HG02588 (cell line): Measurements from ENCODE around the gene CCDC80.
A peak's percentile ranks its signal among the peaks of the same experiment; 100 is the strongest.

Experiments
- ATAC-seq: cut with Tn5 transposase; IDR thresholded peaks from one replicate; pipeline ENCODE4 v1.9.1; 2021; ENCODE audit warnings: mild to moderate bottlenecking, moderate library complexity; ENCODE audit not compliant: unreplicated experiment

The CCDC80 gene, protein sequence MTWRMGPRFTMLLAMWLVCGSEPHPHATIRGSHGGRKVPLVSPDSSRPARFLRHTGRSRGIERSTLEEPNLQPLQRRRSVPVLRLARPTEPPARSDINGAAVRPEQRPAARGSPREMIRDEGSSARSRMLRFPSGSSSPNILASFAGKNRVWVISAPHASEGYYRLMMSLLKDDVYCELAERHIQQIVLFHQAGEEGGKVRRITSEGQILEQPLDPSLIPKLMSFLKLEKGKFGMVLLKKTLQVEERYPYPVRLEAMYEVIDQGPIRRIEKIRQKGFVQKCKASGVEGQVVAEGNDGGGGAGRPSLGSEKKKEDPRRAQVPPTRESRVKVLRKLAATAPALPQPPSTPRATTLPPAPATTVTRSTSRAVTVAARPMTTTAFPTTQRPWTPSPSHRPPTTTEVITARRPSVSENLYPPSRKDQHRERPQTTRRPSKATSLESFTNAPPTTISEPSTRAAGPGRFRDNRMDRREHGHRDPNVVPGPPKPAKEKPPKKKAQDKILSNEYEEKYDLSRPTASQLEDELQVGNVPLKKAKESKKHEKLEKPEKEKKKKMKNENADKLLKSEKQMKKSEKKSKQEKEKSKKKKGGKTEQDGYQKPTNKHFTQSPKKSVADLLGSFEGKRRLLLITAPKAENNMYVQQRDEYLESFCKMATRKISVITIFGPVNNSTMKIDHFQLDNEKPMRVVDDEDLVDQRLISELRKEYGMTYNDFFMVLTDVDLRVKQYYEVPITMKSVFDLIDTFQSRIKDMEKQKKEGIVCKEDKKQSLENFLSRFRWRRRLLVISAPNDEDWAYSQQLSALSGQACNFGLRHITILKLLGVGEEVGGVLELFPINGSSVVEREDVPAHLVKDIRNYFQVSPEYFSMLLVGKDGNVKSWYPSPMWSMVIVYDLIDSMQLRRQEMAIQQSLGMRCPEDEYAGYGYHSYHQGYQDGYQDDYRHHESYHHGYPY

DNA sequence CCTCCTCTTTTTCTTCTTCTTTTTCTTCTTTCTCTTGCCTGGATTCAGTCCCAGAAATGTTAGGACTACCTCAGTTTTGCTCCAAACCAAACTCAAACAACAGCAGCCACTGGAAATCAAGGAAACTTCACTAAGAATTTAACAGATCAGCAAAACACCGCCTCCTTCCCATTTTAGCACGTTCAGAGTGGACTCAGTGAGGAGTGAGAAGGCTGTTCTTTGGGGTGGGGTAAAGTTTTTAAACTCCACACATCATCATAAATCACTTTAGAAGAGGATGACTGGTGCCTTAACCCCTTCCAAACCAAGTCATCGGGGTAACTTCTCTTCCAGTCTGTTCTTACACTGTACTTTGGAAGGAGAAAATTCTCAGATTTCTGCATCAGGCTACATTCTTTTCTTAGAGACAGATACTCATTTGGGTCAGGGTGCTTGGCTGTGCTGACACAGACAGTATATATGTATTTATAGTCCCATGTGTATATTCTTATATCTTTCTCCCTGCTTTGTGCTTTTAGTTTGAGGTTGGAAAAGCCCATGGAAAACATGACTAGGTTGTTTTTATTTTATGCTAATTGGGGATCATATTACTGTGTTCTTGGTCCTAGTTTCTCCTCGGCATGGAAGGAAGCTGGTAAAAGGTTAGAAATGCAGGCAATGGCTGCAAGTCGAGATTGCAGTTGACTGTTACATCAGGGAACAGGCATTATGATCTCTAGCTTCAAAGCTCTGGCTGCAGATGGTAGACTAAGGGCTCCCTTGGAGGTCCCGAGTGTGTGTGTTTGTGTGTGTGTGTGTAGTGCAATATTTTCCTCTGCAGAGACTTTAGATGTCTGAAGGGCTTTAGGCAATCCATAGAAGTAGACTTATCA, at the start of gene CCDC80:
Gene CCDC80 (minus strand): TSS at position 214 of the 872 bp plus-strand sequence. CDS start 1,238 bp downstream, outside the sequence.
- ATAC-seq, result no peak

- ATAC-seq, result no peak
These were observed 49.0 kb upstream of the CCDC80 start for GRCh38 chr3:112689989-112690388.

GRCh38 chr3:112689385-112689784, 48.4 kb upstream of the CCDC80 start:
- ATAC-seq, result no peak

DNA sequence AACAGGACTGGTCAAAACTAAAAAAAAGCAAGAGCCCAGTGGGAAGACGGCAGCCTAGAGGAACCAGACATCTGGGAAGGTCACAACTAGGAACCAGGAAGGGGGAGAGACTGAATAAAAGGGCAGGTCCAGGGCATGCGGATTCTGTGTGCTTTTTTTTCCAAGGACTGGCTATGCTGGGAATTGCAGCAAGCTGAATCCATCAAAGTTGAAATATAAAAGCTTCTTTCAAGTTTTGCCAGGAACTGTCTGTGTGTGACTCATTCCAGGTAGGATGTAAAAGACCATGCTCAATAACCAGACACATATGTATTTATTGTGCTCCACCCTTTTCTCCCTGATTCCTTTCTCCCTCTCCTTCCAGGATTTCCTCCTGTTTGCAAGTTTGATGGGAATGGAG, 47.9 kb upstream of the CCDC80 start:
- no peak for ATAC-seq

GRCh38 chr3:112688085-112688769, 47.3 kb upstream of the CCDC80 start:
- ATAC-seq, result no peak

GRCh38 chr3:112687616-112688015, 46.7 kb upstream of the CCDC80 start:
- ATAC-seq, result no peak

GRCh38 chr3:112687211-112687610, 46.3 kb upstream of the CCDC80 start:
- no peak for ATAC-seq

DNA sequence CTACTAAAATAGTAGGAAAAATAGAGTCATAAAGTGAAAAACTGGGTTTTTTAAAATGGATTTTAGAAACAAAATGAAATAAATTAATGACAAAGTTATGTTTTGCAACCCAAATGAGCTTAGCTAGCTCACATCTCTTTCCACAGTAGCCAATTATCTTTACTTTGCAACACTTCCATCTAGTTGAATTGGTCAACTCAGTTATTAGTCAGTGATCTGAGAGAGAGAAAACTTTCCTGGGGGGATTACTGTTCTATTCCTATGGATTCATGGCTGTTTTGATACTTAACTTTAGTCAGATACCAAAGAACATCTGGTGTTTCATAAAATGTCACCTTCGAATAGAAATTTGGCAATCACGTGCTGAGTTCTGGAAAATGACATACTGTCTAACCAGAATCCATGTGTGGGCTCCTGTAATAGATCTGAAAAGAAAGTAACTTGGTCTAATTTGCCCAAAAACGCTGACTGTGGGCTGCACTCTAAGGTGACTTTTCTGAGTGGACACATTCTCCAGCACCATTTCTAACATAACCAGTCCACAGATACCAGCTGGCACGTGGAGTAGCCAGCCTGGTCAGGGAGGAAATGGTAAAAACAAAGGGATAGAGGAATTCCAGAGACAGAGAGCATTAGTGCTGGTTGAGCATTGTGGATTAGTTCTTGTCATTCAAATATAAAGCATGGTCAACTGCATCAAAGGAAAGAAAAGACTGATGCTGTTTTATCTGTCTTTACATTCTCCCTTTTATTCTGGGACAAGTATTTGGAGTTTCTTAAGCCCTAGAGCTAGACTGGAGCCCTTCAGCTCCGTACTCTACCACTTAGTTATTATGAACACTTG, 45.2 kb upstream of the CCDC80 start:
- no peak for ATAC-seq

DNA sequence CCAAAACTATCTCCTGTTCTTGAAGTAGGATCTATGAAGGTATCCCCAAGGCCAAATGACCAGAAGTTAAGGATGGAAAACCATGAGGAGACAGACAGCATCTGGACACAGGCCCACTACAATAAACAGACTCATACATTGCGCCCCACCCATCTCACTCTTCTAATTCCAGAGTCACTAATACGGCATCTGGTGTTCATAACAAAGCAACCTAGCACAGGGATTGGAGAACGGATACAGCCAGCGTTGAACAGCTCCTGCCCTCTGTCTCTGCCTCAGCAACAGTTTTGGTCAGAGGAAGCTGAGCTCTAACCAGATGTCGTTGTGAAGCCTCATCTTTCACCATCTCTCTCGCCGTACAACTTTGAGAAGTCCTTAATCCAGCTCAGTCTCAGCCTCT, 44.5 kb upstream of the CCDC80 start:
- ATAC-seq, result no peak

DNA sequence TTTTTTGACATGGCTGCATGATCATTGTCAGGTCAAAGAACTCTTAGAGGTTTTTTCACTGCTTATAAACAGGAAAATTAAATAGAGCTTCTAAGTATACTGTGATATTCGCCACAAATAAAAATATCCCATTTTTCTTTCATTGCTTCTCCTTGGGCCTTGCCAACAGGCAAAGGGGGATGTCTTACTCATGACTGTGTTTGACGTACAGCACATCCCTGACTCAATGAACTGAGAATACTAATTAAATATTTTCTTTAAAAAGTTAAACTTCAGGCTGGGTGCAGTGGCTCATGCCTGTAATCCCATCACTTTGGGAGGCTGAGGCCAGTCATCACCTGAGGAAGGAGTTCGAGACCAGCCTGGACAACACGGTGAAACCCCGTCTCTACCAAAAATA, 41.4 kb upstream of the CCDC80 start:
- no peak for ATAC-seq

DNA sequence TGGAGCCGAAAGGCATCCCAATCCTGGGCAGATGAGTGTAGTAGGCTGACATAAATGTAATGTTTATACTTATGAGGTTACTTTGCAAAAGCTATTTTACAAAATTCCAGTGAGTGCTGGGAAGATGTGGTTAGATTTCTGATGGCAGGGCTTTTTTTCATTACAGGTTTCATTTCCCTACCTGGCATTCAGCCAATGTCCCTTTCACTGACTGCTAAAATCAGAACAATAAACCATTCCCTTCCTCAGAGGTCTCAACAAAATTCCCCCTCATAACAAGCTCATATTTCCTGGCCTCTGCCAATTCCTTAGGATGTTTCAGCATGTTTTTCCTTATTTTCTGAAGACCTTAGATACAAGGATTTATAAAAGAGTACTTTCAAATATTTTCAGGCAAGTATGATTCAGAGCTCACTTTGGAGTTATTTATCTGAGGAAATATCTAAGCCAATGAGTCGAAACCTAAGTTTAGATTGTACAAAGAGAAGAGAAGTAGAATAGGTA, 40.9 kb upstream of the CCDC80 start:
- ATAC-seq, result no peak

DNA sequence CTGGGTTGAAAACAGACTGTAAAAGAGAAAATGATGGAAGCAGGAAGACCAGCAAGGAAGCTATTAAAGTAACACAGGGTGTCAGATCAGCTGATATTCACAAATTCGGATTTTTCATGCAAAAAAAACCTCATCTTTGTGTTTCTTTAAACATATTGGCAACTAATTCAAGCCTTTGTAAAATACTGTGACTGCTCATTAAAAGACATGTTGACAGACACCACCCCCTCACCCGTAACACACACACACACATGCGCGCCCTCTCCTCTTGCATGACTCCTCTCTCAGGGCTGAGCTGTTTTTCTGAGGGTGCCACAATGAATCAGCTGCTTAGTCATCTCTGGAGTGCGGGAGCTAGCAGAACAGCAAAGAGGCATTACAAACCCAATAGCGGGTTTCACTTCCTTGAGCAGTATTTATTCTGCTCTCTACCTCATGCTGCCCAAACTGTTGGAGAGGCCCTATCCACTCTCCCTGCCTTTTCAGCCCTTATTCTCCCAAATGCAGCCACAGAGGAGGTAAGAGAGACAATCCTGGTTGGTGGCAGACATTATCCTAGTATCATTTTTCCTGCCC, 35.8 kb upstream of the CCDC80 start:
- peak; percentile 99 for ATAC-seq

DNA sequence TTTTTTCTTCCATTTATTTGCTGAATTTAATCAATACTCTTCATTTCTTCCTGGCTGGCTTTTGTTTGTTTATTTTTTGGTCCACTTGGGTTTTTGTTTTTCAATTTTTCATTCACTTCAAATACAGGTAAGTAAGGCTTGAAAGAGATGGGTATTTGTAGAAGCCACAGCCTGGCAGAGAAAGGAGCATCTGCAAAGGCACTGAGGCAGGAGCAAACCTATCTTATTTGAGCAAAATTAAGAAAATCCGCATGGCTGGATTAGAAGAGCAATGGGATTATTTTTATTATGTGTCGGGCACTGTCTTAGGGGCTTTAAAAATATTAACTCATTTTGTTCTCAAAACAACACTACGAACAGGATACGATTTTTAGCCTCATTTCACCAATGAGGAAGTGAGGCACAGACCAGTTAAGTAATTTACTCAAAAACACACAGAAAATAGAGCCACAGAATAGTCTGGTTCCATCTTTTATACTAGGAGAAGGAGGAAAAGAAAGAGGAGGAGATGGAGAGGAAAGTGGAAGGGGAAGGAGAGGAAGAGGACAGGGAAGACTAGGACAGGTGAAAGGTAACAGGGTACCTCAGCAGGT, 35.1 kb upstream of the CCDC80 start:
- ATAC-seq, result no peak

GRCh38 chr3:112675349-112675748, 34.4 kb upstream of the CCDC80 start:
- no peak for ATAC-seq

DNA sequence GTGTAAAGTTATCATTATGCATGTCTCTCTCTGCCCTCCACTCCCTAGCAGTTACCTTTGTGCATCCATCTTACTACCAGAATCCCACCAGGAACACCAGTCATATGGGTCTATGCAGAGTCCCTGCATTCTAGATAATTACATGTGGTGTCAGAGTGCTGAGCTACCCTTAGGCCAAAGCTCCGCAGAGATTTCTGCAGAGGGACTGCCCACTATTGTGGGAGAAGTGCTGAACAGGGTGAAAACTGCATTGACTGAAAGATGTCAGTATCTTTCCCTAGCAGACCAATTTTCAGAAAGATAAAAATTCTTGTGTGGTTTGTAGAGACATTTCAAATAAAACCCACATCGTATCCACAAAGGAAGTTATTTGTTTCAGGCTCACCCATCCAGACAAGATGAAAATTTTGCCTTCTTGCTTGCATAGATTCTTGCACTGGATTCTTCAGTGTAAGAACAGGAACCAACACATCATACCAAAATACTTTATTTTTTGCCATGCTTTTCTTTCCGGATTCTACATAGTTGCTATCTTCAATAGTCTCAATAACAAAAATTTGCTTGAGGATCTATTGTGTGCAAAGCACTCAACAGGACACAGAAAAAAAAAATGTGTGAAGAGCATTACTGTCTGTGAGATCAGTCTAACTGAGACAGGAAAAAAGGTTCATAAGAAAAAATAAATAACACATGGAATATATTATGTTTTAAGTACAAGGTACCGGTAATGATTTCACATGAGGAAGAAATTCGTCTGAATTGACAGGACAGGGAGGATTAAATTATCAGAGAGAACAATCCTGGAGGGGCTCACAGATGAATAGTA, 32.0 kb upstream of the CCDC80 start:
- ATAC-seq, result no peak

GRCh38 chr3:112671930-112672715, 31.2 kb upstream of the CCDC80 start:
- no peak for ATAC-seq

GRCh38 chr3:112670824-112671223, 29.9 kb upstream of the CCDC80 start:
- no peak for ATAC-seq
